ENCODE measurements around the gene SMOC2. TPM values are rescaled to one million over a fixed set of nuclear protein-coding genes. Genes with fewer than 3 reads are reported as not detected.
A peak's percentile ranks its signal among the peaks of the same experiment; 100 is the strongest.
"Not testable (repeated sequence)": the region's sequence is repeated elsewhere in the genome, so short reads cannot be mapped to it uniquely, and the experiment has no call there.

SMOC2 gene
- total RNA-seq, 4 donors from 2014 or later: 10.7 to 14.9 (median 13.7) TPM

GRCh38 chr6:168534265-168534664 lies 93.3 kb downstream of the SMOC2 start:
- H3K27me3 ChIP-seq: no peaks in the 10 kb centered on the region
- DNase-seq: no peak
- H3K9me3 ChIP-seq: no peaks in the 10 kb centered on the region
- H3K36me3 ChIP-seq: no peaks in the 10 kb centered on the region
- no peak for TF ChIP-seq POLR2A (IDR thresholded peaks at IDR 0.05)
- no peak for TF ChIP-seq CTCF (IDR thresholded peaks at IDR 0.05)
- H3K4me3 ChIP-seq: no peak overlapping the region
- H3K27ac ChIP-seq: no peak overlapping the region
- H3K4me1 ChIP-seq: no peaks in the 10 kb centered on the region

GRCh38 chr6:168535711-168536110 lies 94.7 kb downstream of the SMOC2 start:
- Histone ChIP-seq H3K4me1 (no peaks in the 10 kb centered on the region), H3K4me3 (no peak overlapping the region), H3K27ac (no peak overlapping the region), H3K36me3 (no peaks in the 10 kb centered on the region), H3K27me3 (no peaks in the 10 kb centered on the region), H3K9me3 (no peaks in the 10 kb centered on the region)
- TF ChIP-seq CTCF (IDR thresholded peaks at IDR 0.05) (no peak), POLR2A (IDR thresholded peaks at IDR 0.05) (no peak)
- no peak for DNase-seq

GRCh38 chr6:168536196-168536595 lies 95.2 kb downstream of the SMOC2 start:
- Histone ChIP-seq H3K36me3 (no peaks in the 10 kb centered on the region), H3K9me3 (no peaks in the 10 kb centered on the region), H3K27ac (peak overlapping the region in 1 of 4 donors; percentile 54), H3K4me1 (no peaks in the 10 kb centered on the region), H3K27me3 (no peaks in the 10 kb centered on the region), H3K4me3 (no peak overlapping the region)
- TF ChIP-seq POLR2A (IDR thresholded peaks at IDR 0.05) (no peak), CTCF (IDR thresholded peaks at IDR 0.05) (no peak)
- DNase-seq: no peak

GRCh38 chr6:168536665-168537539 lies 95.9 kb downstream of the SMOC2 start:
- Histone ChIP-seq H3K4me3 (no peak overlapping the region), H3K9me3 (no peaks in the 10 kb centered on the region), H3K27ac (peak overlapping the region in 2 of 4 donors; percentile 25 to 54), H3K36me3 (no peaks in the 10 kb centered on the region), H3K27me3 (no peaks in the 10 kb centered on the region), H3K4me1 (no peaks in the 10 kb centered on the region)
- no peak for DNase-seq
- no peak for TF ChIP-seq POLR2A (IDR thresholded peaks at IDR 0.05)
- TF ChIP-seq CTCF (IDR thresholded peaks at IDR 0.05): no peak

GRCh38 chr6:168537540-168537884 lies 96.5 kb downstream of the SMOC2 start:
- H3K4me1 ChIP-seq: no peaks in the 10 kb centered on the region
- no peak overlapping the region for H3K27ac ChIP-seq
- no peak for TF ChIP-seq POLR2A (IDR thresholded peaks at IDR 0.05)

GRCh38 chr6:168538188-168538891 lies 97.4 kb downstream of the SMOC2 start:
- not testable (repeated sequence) for H3K27ac ChIP-seq, H3K36me3 ChIP-seq, H3K9me3 ChIP-seq, DNase-seq, H3K27me3 ChIP-seq, H3K4me1 ChIP-seq, H3K4me3 ChIP-seq

More at GRCh38 chr6:168537540-168537884, 96.5 kb downstream of the SMOC2 start:
- Histone ChIP-seq H3K27me3 (no peaks in the 10 kb centered on the region), H3K4me3 (no peak overlapping the region), H3K36me3 (no peaks in the 10 kb centered on the region), H3K9me3 (no peaks in the 10 kb centered on the region)
- no peak for DNase-seq

Data from Peyer's patch (tissue), 4 donors.